ENCODE results near the gene FBXW7.

The FBXW7 gene

GRCh38 chr4:152321398-152321797 is 214.5 kb downstream of the FBXW7 start:
- no peak overlapping the region for H3K27ac Mint-ChIP-seq
- no peaks in the 10 kb centered on the region for H3K27me3 Mint-ChIP-seq (ENCODE audit: low read depth)
- peaks cover 7% of the 10 kb centered on the region for H3K4me1 Mint-ChIP-seq
- H3K9me3 Mint-ChIP-seq: no peaks in the 10 kb centered on the region
- TF ChIP-seq CTCF (IDR thresholded peaks at IDR 0.05; ENCODE audit: unreplicated experiment in 3 of 3): no peak
- H3K36me3 Mint-ChIP-seq (ENCODE audit: low read depth): peaks cover 35% of the 10 kb centered on the region
- no peak overlapping the region for H3K4me3 Mint-ChIP-seq

GRCh38 chr4:152316969-152317368 is 218.9 kb downstream of the FBXW7 start:
- TF ChIP-seq CTCF (IDR thresholded peaks at IDR 0.05; ENCODE audit: unreplicated experiment in 3 of 3): no peak
- no peaks in the 10 kb centered on the region for H3K27me3 Mint-ChIP-seq (ENCODE audit: low read depth)
- peaks cover 7% of the 10 kb centered on the region for H3K4me1 Mint-ChIP-seq
- H3K4me3 Mint-ChIP-seq: no peak overlapping the region
- H3K9me3 Mint-ChIP-seq: no peaks in the 10 kb centered on the region
- no peak overlapping the region for H3K27ac Mint-ChIP-seq
- H3K36me3 Mint-ChIP-seq (ENCODE audit: low read depth): peaks cover 7% of the 10 kb centered on the region

- TF ChIP-seq CTCF (IDR thresholded peaks at IDR 0.05; ENCODE audit: unreplicated experiment in 3 of 3): no peak
- H3K4me1 Mint-ChIP-seq: peaks cover 6% of the 10 kb centered on the region
- H3K36me3 Mint-ChIP-seq (ENCODE audit: low read depth): no peaks in the 10 kb centered on the region
- peaks cover 3% of the 10 kb centered on the region for H3K27me3 Mint-ChIP-seq (ENCODE audit: low read depth)
- no peaks in the 10 kb centered on the region for H3K9me3 Mint-ChIP-seq
- no peak overlapping the region for H3K27ac Mint-ChIP-seq
- no peak overlapping the region for H3K4me3 Mint-ChIP-seq
Observed at GRCh38 chr4:152310257-152310656, 225.6 kb downstream of the FBXW7 start.

GRCh38 chr4:152309418-152309817 is 226.5 kb downstream of the FBXW7 start:
- H3K9me3 Mint-ChIP-seq: no peaks in the 10 kb centered on the region
- no peak overlapping the region for H3K27ac Mint-ChIP-seq
- H3K4me1 Mint-ChIP-seq: peaks cover 11% of the 10 kb centered on the region
- H3K36me3 Mint-ChIP-seq (ENCODE audit: low read depth): no peaks in the 10 kb centered on the region
- no peak overlapping the region for H3K4me3 Mint-ChIP-seq
- no peak for TF ChIP-seq CTCF (IDR thresholded peaks at IDR 0.05; ENCODE audit: unreplicated experiment in 3 of 3)
- peaks cover 3% of the 10 kb centered on the region for H3K27me3 Mint-ChIP-seq (ENCODE audit: low read depth)

GRCh38 chr4:152308951-152309350 is 226.9 kb downstream of the FBXW7 start:
- peaks cover 3% of the 10 kb centered on the region for H3K27me3 Mint-ChIP-seq (ENCODE audit: low read depth)
- peaks cover 16% of the 10 kb centered on the region for H3K4me1 Mint-ChIP-seq
- H3K4me3 Mint-ChIP-seq: no peak overlapping the region
- H3K36me3 Mint-ChIP-seq (ENCODE audit: low read depth): no peaks in the 10 kb centered on the region
- H3K27ac Mint-ChIP-seq: no peak overlapping the region
- no peaks in the 10 kb centered on the region for H3K9me3 Mint-ChIP-seq
- no peak for TF ChIP-seq CTCF (IDR thresholded peaks at IDR 0.05; ENCODE audit: unreplicated experiment in 3 of 3)

- Mint-ChIP-seq H3K4me1 (peaks cover 16% of the 10 kb centered on the region), H3K27me3 (ENCODE audit: low read depth) (peaks cover 3% of the 10 kb centered on the region), H3K9me3 (no peaks in the 10 kb centered on the region), H3K36me3 (ENCODE audit: low read depth) (no peaks in the 10 kb centered on the region), H3K4me3 (no peak overlapping the region), H3K27ac (no peak overlapping the region)
- no peak for TF ChIP-seq CTCF (IDR thresholded peaks at IDR 0.05; ENCODE audit: unreplicated experiment in 3 of 3)
Observed at GRCh38 chr4:152307669-152308068, 228.2 kb downstream of the FBXW7 start.
